Measurements from ENCODE around the gene MOV10L1. TPM values are rescaled to one million over a fixed set of nuclear protein-coding genes. Genes with fewer than 3 reads are reported as not detected.

MOV10L1 gene
- total and polyA plus RNA-seq, 2 experiments from 2014 or later: 0.73 to 1.8 TPM

- H3K27me3 Mint-ChIP-seq (ENCODE audit: insufficient read depth, low read depth, poor library complexity): peaks cover 15% of the 10 kb centered on the region
- no peak for TF ChIP-seq STAT1 (IDR thresholded peaks at IDR 0.05; ENCODE audit: unreplicated experiment)
- TF ChIP-seq POLR2AphosphoS5 (IDR thresholded peaks at IDR 0.05; ENCODE audit: low read depth): no peak
- no peak for TF ChIP-seq JUNB (IDR thresholded peaks at IDR 0.05; ENCODE audit: unreplicated experiment)
- TF ChIP-seq, protein P1, sequence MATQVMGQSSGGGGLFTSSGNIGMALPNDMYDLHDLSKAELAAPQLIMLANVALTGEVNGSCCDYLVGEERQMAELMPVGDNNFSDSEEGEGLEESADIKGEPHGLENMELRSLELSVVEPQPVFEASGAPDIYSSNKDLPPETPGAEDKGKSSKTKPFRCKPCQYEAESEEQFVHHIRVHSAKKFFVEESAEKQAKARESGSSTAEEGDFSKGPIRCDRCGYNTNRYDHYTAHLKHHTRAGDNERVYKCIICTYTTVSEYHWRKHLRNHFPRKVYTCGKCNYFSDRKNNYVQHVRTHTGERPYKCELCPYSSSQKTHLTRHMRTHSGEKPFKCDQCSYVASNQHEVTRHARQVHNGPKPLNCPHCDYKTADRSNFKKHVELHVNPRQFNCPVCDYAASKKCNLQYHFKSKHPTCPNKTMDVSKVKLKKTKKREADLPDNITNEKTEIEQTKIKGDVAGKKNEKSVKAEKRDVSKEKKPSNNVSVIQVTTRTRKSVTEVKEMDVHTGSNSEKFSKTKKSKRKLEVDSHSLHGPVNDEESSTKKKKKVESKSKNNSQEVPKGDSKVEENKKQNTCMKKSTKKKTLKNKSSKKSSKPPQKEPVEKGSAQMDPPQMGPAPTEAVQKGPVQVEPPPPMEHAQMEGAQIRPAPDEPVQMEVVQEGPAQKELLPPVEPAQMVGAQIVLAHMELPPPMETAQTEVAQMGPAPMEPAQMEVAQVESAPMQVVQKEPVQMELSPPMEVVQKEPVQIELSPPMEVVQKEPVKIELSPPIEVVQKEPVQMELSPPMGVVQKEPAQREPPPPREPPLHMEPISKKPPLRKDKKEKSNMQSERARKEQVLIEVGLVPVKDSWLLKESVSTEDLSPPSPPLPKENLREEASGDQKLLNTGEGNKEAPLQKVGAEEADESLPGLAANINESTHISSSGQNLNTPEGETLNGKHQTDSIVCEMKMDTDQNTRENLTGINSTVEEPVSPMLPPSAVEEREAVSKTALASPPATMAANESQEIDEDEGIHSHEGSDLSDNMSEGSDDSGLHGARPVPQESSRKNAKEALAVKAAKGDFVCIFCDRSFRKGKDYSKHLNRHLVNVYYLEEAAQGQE (IDR thresholded peaks at IDR 0.05; ENCODE audit: unreplicated experiment): no peak
- no peak for TF ChIP-seq ETS1 (IDR thresholded peaks at IDR 0.05)
- TF ChIP-seq ZNF331 (CRISPR knock-in tag; IDR thresholded peaks at IDR 0.05; ENCODE audit: low read depth): no peak
- no peak for TF ChIP-seq EZH2 (IDR thresholded peaks at IDR 0.05; ENCODE audit: low read depth, unreplicated experiment)
- no peak for TF ChIP-seq EZH2phosphoT487 (IDR thresholded peaks at IDR 0.05; ENCODE audit: unreplicated experiment)
- TF ChIP-seq, protein P2, sequence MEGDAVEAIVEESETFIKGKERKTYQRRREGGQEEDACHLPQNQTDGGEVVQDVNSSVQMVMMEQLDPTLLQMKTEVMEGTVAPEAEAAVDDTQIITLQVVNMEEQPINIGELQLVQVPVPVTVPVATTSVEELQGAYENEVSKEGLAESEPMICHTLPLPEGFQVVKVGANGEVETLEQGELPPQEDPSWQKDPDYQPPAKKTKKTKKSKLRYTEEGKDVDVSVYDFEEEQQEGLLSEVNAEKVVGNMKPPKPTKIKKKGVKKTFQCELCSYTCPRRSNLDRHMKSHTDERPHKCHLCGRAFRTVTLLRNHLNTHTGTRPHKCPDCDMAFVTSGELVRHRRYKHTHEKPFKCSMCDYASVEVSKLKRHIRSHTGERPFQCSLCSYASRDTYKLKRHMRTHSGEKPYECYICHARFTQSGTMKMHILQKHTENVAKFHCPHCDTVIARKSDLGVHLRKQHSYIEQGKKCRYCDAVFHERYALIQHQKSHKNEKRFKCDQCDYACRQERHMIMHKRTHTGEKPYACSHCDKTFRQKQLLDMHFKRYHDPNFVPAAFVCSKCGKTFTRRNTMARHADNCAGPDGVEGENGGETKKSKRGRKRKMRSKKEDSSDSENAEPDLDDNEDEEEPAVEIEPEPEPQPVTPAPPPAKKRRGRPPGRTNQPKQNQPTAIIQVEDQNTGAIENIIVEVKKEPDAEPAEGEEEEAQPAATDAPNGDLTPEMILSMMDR (conservative IDR thresholded peaks at IDR 0.05; ENCODE audit: low read depth in 2 of 2): no peak
- no peak for TF ChIP-seq CREB1 (CRISPR knock-in tag; IDR thresholded peaks at IDR 0.05; ENCODE audit: low read depth)
- no peak for TF ChIP-seq ZNF462 (CRISPR knock-in tag; IDR thresholded peaks at IDR 0.05)
- TF ChIP-seq ZNF114 (CRISPR knock-in tag; IDR thresholded peaks at IDR 0.05): no peak
- TF ChIP-seq NANOG (IDR thresholded peaks at IDR 0.05; ENCODE audit: borderline replicate concordance): no peak
Measured at GRCh38 chr22:50087646-50088045, 2.2 kb upstream of the MOV10L1 start.

More at GRCh38 chr22:50087646-50088045, 2.2 kb upstream of the MOV10L1 start:
- H3F3A ChIP-seq (replicated peaks; ENCODE audit: low read depth): peaks cover 5% of the 10 kb centered on the region; the same call in 1 of the 2 replicates
- no peaks in the 10 kb centered on the region; the same call in 1 of the 2 replicates for H3K4me1 ChIP-seq (ENCODE audit: insufficient read depth)
- H3K79me2 ChIP-seq (replicated peaks; ENCODE audit: insufficient read depth): no peaks in the 10 kb centered on the region
- no peak for ATAC-seq
- no peaks in the 10 kb centered on the region for H3K36me3 ChIP-seq (ENCODE audit: insufficient read depth)
- Mint-ChIP-seq H3K9me3 (peaks cover 8% of the 10 kb centered on the region; the same call in 2 of the 3 replicates), H3K4me3 (no peak overlapping the region), H3K27ac (no peak overlapping the region), H3K36me3 (ENCODE audit: low read depth) (peaks cover 7% of the 10 kb centered on the region; the same call in 1 of the 3 replicates), H3K4me1 (peaks cover 8% of the 10 kb centered on the region)
- H3K9me2 ChIP-seq (ENCODE audit: insufficient read depth): no peaks in the 10 kb centered on the region
- no peak overlapping the region for H2AFZ ChIP-seq
- peaks cover 23% of the 10 kb centered on the region for H3K27me3 ChIP-seq (ENCODE audit: insufficient read depth)
- no peak overlapping the region for H3K27ac ChIP-seq (ENCODE audit: low read depth)
- DNase-seq (ENCODE audit: low spot score): no peak
- no peak overlapping the region for H3K4me2 ChIP-seq
- no peaks in the 10 kb centered on the region for H4K20me1 ChIP-seq (replicated peaks; ENCODE audit: insufficient read depth)
- H3K4me3 ChIP-seq: no peak overlapping the region

All from GM23338 (cell line).